Measurements from ENCODE around the gene FAM241B. TPM values are rescaled to one million over a fixed set of nuclear protein-coding genes. Genes with fewer than 3 reads are reported as not detected.

FAM241B gene
- total RNA-seq, 1 donor from 2014 or later, result 2.6 TPM

- no peak overlapping the region for H3K27ac Mint-ChIP-seq
- peaks cover under 1% of the 10 kb centered on the region for H3K4me1 Mint-ChIP-seq
- H3K27me3 ChIP-seq, result no peaks in the 10 kb centered on the region
These were observed 48.1 kb downstream of the FAM241B start for GRCh38 chr10:69677985-69678654.

GRCh38 chr10:69679736-69680135 lies 49.7 kb downstream of the FAM241B start:
- Histone ChIP-seq H3F3A (ENCODE audit: low read depth) (no peaks in the 10 kb centered on the region), H3K36me3 (no peaks in the 10 kb centered on the region), H4K20me1 (ENCODE audit: low read depth) (no peaks in the 10 kb centered on the region), H3K4me1 (peaks cover 12% of the 10 kb centered on the region), H3K4me2 (no peak overlapping the region), H3K9me3 (ENCODE audit: low read depth) (no peaks in the 10 kb centered on the region), H3K9ac (no peak overlapping the region), H3K79me2 (ENCODE audit: low read depth) (no peaks in the 10 kb centered on the region), H2AFZ (replicated peaks) (no peak overlapping the region), H3K27me3 (no peaks in the 10 kb centered on the region), H3K4me3 (no peak overlapping the region), H3K27ac (no peak overlapping the region)
- no peak for DNase-seq (ENCODE audit: low spot score)
- H3K4me3 Mint-ChIP-seq, result no peak overlapping the region
- peaks cover 2% of the 10 kb centered on the region for H3K9me3 Mint-ChIP-seq
- TF ChIP-seq CTCF (IDR thresholded peaks at IDR 0.05) (no peak), EZH2 (IDR thresholded peaks at IDR 0.05) (no peak), EZH2phosphoT487 (IDR thresholded peaks at IDR 0.05) (no peak)
- H3K27me3 Mint-ChIP-seq (ENCODE audit: insufficient read depth, low read depth), result peaks cover 5% of the 10 kb centered on the region
- peaks cover 11% of the 10 kb centered on the region for H3K4me1 Mint-ChIP-seq
- no peak overlapping the region for H3K27ac Mint-ChIP-seq
- H3K36me3 Mint-ChIP-seq, result no peaks in the 10 kb centered on the region

More at GRCh38 chr10:69677985-69678654, 48.1 kb downstream of the FAM241B start:
- H3K4me3 Mint-ChIP-seq, result no peak overlapping the region
- H3K27me3 Mint-ChIP-seq (ENCODE audit: insufficient read depth, low read depth), result peaks cover 5% of the 10 kb centered on the region
- Histone ChIP-seq H3K9ac (no peak overlapping the region), H2AFZ (replicated peaks) (no peak overlapping the region), H3K4me2 (no peak overlapping the region), H4K20me1 (ENCODE audit: low read depth) (no peaks in the 10 kb centered on the region), H3F3A (ENCODE audit: low read depth) (no peaks in the 10 kb centered on the region), H3K79me2 (ENCODE audit: low read depth) (no peaks in the 10 kb centered on the region), H3K4me3 (no peak overlapping the region), H3K9me3 (ENCODE audit: low read depth) (no peaks in the 10 kb centered on the region), H3K36me3 (no peaks in the 10 kb centered on the region), H3K4me1 (peaks cover 9% of the 10 kb centered on the region), H3K27ac (no peak overlapping the region)
- no peak for TF ChIP-seq EZH2 (IDR thresholded peaks at IDR 0.05)
- TF ChIP-seq CTCF (IDR thresholded peaks at IDR 0.05), result no peak
- no peak for TF ChIP-seq EZH2phosphoT487 (IDR thresholded peaks at IDR 0.05)
- no peaks in the 10 kb centered on the region for H3K36me3 Mint-ChIP-seq
- DNase-seq (ENCODE audit: low spot score), result no peak
- H3K9me3 Mint-ChIP-seq, result peaks cover 2% of the 10 kb centered on the region

- no peak overlapping the region for H3K4me3 Mint-ChIP-seq
- no peaks in the 10 kb centered on the region for H3K27me3 ChIP-seq
- H3K4me1 ChIP-seq, result peaks cover 10% of the 10 kb centered on the region
- H3K9ac ChIP-seq, result no peak overlapping the region
- no peak for DNase-seq (ENCODE audit: low spot score)
- peaks cover 5% of the 10 kb centered on the region for H3K27me3 Mint-ChIP-seq (ENCODE audit: insufficient read depth, low read depth)
- H3F3A ChIP-seq (ENCODE audit: low read depth), result no peaks in the 10 kb centered on the region
- H3K4me1 Mint-ChIP-seq, result peaks cover 18% of the 10 kb centered on the region
- no peak for TF ChIP-seq EZH2 (IDR thresholded peaks at IDR 0.05)
- TF ChIP-seq CTCF (IDR thresholded peaks at IDR 0.05), result no peak
- TF ChIP-seq EZH2phosphoT487 (IDR thresholded peaks at IDR 0.05), result no peak
- H3K79me2 ChIP-seq (ENCODE audit: low read depth), result no peaks in the 10 kb centered on the region
- H4K20me1 ChIP-seq (ENCODE audit: low read depth), result no peaks in the 10 kb centered on the region
- H3K36me3 Mint-ChIP-seq, result no peaks in the 10 kb centered on the region
- H3K9me3 ChIP-seq (ENCODE audit: low read depth), result no peaks in the 10 kb centered on the region
- H3K36me3 ChIP-seq, result no peaks in the 10 kb centered on the region
- no peak overlapping the region for H3K27ac Mint-ChIP-seq
- H3K4me3 ChIP-seq, result no peak overlapping the region
- H3K4me2 ChIP-seq, result no peak overlapping the region
- H3K27ac ChIP-seq, result no peak overlapping the region
- peaks cover 2% of the 10 kb centered on the region for H3K9me3 Mint-ChIP-seq
- H2AFZ ChIP-seq (replicated peaks), result no peak overlapping the region
These were observed 50.6 kb downstream of the FAM241B start for GRCh38 chr10:69680610-69681009.
